AG09309 (cell line): ENCODE measurements around the gene BPIFA3.

Experiments used
- DNase-seq: peaks from one replicate; pipeline ENCODE4 v3.0.0-alpha.2; 2010; ENCODE audit warnings: low read depth
- H3K4me3 ChIP-seq: 2 replicates; pipeline ENCODE4 v1.5.1; 2011; ENCODE audit warnings: mild to moderate bottlenecking, low read depth, low read length, moderate library complexity; ENCODE audit not compliant: control insufficient read depth
- CTCF ChIP-seq: IDR thresholded peaks from 2 replicates; pipeline ENCODE4 v1.5.1; 2011; ENCODE audit warnings: mild to moderate bottlenecking, low read depth, low read length, inconsistent platforms; ENCODE audit not compliant: insufficient read depth, control insufficient read depth; ENCODE audit errors: missing control alignments

BPIFA3 gene

GRCh38 chr20:33251496-33251895 is 34.3 kb downstream of the BPIFA3 start:
- no peak for TF ChIP-seq CTCF
- DNase-seq: no peak
- no peak overlapping the region for H3K4me3 ChIP-seq

- no peak overlapping the region for H3K4me3 ChIP-seq
- DNase-seq: no peak
- no peak for TF ChIP-seq CTCF
Observed at GRCh38 chr20:33252460-33252859, 35.3 kb downstream of the BPIFA3 start.

- no peak overlapping the region for H3K4me3 ChIP-seq
- no peak for TF ChIP-seq CTCF
- no peak for DNase-seq
Observed at GRCh38 chr20:33255005-33255404, 37.9 kb downstream of the BPIFA3 start.

- no peak overlapping the region for H3K4me3 ChIP-seq
- no peak for DNase-seq
Observed at GRCh38 chr20:33257237-33257636, 40.1 kb downstream of the BPIFA3 start.

GRCh38 chr20:33259371-33259770 is 42.2 kb downstream of the BPIFA3 start:
- no peak overlapping the region for H3K4me3 ChIP-seq
- no peak for TF ChIP-seq CTCF
- no peak for DNase-seq

More at GRCh38 chr20:33257237-33257636, 40.1 kb downstream of the BPIFA3 start:
- no peak for TF ChIP-seq CTCF

- no peak overlapping the region for H3K4me3 ChIP-seq
- no peak for DNase-seq
- no peak for TF ChIP-seq CTCF
Observed at GRCh38 chr20:33261465-33261864, 44.3 kb downstream of the BPIFA3 start.

GRCh38 chr20:33262658-33263065 is 45.5 kb downstream of the BPIFA3 start:
- peak; percentile 70 for TF ChIP-seq CTCF
- no peak overlapping the region for H3K4me3 ChIP-seq
- DNase-seq: no peak
